ENCODE data around the gene FLII.

FLII gene

DNA sequence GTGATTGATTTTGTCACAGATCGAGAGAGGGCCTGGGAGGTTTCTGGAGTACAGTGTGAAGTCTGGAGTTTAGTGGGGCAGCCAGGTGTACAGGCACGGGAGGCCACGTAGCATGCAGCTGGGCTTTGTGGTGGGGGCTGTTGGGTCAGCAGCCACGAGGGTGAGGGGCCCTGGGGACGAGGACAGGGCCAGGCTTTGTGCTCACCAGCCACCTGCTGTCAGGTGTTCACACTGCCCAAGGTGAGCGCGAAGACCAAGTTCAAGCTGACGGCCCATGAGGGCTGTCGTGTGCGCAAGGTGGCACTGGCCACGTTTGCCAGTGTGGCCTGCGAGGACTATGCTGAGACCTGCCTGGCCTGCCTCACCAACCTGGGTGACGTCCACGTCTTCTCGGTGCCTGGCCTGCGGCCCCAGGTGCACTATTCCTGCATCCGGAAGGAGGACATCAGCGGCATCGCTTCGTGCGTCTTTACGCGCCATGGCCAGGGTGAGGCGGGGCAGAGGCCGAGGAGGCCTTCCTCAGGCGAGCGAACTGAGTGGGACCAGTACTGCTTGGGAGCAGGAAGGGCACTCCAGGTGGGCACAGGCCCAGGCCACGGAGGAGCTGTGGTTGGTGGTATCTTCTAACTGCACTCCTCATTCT lies 17.2 kb downstream of the FLII start:
- DNase-seq (ENCODE audit: low read depth) = no peak

DNA sequence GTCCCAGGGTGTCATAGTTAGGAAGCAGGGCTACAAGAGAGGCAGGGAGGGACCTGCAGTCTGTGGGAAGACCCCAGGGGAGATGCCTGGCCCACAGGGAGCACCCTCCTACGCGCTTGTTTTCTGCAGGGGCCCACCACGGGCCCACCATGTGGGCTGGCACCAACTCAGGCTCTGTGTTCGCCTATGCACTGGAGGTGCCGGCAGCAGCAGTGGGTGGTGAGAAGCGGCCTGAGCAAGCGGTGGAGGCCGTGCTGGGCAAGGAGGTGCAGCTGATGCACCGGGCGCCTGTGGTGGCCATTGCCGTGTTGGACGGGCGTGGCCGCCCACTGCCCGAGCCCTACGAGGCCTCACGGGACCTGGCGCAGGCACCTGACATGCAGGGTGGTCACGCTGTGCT lies 18.1 kb downstream of the FLII start:
- DNase-seq (ENCODE audit: low read depth) = no peak

DNA sequence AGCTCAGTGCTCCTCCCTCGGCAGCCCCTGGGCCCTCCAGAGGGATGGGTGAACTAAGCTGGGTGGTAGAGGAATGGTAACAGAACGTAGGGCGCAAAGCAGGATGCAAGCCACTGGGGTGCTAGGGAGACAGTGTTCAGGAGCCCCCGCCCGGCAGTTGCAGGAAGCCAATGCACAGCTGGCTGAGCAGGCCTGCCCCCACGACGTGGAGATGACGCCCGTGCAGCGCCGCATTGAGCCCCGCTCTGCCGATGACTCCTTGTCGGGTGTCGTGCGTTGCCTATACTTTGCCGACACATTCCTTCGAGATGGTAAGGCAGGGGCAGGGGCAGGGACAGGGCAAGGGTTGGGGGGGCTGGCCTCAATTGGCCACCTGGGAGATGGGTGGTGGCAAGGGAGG lies 20.2 kb downstream of the FLII start:
- no peak for DNase-seq (ENCODE audit: low read depth)

DNA sequence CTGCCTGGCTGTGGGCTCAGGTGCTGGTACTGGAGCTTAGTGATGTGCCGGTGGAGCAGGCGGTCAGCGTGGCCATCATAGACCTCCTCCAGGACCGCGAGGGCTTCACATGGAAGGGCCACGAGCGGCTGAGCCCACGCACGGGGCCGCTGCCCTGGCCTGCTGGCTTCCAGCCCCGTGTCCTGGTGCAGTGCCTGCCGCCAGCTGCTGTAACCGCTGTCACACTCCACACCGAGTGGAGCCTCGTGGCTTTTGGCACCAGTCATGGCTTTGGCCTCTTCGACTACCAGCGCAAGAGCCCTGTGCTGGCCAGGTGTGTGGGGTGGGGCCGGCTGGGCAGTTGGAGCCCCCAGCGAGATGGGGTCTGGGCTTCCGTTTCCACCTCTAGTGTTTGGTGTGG lies 21.1 kb downstream of the FLII start:
- DNase-seq (ENCODE audit: low read depth) = no peak

DNA sequence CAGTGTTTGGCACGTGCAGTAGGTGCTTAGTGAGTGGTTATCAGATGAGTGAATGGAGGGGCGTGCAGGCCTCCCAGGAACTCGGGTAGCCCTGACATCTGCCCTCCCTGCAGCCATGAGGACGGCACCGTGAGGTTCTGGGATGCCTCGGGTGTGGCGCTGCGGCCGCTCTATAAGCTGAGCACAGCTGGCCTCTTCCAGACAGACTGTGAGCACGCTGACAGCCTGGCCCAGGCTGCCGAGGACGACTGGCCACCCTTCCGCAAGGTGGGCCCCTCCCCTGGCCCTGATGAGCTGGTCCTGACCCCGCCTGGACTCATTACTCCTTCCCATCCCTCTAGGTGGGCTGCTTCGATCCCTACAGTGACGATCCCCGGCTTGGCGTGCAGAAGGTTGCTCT lies 22.0 kb downstream of the FLII start:
- DNase-seq (ENCODE audit: low read depth) = no peak

DNA sequence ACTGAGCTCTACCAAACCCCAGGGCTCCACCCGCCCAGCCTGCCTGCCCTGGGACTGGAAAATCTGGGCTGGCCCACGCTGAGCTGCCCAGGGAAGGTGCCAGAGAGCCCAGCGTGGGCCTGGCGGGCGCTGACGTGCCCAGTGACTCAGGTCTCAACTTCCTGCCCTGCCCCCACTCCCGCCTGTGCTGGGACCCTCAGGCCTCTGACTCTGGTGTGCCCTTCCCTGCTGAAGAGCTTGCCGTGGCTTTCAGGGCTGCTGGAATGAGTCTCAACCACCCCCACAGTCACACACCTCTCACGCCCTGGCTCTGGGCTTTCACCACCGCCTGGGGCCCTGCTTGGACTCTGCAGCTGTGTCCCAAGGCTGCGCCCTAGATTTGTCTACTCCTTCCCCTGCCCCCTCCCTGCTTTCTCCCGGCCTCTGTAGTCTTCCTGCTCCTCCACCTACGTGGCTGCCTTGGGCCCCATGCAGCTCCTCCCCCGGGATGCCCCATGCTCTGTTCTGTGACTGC lies 22.7 kb downstream of the FLII start:
- DNase-seq (ENCODE audit: low read depth) = peak; percentile 46

DNA sequence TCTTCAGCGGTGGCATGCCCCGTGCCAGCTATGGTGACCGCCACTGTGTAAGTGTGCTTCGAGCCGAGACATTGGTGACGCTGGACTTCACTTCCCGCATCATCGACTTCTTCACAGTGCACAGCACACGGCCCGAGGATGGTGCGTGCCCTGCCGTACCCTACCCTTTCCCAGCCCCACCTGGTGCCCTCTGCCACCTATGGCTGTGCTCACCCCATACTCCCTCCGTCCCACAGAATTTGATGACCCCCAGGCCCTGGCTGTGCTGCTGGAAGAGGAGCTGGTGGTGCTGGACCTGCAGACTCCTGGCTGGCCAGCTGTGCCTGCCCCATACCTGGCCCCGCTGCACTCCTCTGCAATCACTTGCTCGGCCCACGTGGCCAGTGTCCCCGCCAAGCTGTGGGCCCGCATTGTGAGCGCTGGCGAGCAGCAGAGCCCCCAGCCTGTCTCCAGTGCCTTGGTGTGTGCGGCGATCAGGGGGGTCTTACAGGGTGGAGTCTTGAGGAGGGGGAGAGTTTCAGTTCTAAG lies 23.6 kb downstream of the FLII start:
- no peak for DNase-seq (ENCODE audit: low read depth)

DNA sequence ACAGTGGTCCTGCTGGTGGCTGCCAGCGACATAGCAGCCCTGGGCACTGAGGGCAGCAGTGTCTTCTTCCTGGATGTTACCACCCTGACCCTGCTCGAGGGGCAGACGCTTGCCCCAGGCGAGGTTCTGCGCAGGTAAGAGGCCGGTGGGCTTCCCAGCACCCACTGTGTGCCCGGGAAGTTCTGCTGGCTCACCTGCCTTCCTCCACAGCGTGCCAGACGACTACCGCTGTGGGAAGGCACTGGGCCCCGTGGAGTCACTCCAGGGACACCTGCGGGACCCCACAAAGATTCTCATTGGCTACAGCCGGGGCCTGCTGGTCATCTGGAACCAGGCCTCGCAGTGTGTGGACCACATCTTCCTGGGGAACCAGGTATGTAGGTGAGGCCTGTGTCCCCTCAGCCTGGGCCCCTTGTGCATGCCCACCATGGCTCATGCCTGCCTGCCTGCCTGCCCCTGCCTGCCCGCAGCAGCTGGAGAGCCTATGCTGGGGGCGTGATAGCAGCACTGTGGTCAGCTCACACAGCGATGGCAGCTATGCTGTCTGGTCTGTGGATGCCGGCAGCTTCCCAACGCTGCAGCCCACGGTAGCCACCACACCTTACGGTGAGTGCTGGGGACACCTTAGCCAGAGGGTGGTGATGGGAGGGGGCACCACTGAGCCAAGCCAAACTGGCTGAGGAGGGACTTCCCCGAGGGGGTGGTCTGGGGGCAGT lies 24.6 kb downstream of the FLII start:
- no peak for DNase-seq (ENCODE audit: low read depth)

DNA sequence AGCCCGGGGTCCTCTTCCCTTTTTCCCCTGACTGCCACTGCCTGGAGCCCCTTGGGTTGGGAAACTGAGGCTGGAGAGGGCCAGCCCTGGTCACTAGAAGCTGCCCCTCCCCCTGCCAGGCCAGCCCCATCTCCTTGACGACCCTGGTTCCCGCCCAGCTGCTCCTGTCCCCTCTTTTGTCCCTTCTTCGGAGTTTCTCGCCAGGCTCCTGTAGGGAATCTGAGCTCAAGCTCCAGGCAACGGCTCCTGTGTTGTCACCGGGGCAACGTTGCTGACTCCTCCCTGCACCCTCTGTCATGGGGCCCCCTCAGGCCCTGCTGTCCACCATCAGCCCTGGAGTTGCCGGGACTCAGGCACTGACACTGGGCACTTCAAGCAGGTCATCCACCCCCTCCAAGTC lies 27.4 kb downstream of the FLII start:
- no peak for DNase-seq (ENCODE audit: low read depth)

DNA sequence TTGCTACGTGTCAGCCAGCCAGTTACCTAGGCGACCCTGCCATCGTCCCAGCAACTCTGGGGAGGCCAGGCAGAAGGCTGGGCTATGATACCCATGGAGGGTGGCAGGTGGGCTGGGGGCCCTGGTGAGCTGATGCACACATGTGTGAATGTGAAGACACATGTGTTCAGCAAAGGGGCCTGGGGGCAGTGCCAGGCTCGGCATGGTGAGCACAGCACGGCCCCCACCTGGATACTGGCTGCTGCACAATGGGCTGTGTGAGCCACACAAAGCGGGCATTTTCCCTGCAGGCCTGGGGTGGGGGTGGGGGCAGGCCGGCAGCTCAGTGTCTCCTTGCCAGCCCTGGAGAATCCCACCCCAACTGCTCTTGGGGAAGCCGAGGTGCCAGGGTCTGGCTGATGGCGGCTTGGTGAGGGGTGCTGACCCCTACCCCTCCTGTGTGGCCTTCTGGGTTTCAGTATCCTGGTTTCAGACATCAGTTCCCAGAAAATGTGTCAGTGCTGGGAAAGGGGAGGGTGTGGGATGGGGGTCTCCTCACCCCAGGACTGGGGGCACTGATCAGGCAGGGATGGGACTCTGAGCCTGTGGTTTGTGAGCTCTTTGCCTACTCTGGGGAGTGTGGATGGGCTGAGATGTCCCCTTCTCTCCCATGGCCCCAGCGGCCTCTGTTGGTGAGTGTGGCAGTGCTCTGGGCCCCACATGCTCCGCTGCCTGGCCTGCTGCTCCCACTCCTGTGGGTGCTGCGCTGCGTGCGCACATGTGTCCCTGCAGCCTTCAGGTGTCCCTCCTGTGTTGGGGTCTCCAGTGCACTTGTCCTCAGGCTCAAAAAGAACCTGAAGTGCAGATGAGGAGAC lies 28.0 kb downstream of the FLII start:
- DNase-seq (ENCODE audit: low read depth) = no peak

DNA sequence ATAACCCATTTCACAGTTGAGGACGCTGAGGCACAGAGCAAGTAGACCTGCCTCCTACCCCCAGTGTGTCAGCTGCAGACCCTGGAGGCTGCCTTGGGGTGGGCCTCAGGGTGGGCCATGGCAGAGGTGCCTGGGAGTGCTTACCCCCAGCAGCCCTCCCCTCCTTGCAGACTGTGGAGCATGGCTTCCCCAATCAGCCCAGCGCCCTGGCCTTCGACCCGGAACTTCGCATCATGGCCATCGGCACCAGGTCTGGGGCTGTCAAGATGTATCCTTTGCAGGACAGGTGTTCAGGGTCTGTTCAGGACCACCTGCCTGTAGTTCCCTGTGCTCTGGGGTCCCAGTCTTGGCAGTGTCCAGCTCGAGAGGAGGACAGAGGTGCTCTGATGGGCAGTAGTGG lies 28.8 kb downstream of the FLII start:
- DNase-seq (ENCODE audit: low read depth) = no peak

DNA sequence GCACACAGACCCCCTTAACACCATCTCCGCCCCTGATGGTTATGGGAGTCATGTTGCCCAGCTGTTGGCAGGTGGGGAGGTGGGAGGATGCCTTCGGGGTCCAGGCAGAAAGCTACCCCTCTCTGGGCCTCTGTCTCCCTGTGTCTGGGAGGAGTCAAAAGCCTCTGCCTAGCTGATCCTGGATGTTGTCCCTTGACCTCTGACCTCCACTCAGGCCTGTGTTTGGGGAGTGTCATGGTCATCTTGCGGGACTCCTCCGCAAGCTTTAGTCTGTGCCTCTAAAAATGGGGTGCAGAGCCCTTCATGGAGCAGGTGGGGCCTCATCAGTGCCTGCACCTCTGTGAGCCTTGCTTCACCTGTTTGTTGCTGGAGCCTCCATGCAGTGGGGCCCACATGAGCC lies 29.3 kb downstream of the FLII start:
- no peak for DNase-seq (ENCODE audit: low read depth)

DNA sequence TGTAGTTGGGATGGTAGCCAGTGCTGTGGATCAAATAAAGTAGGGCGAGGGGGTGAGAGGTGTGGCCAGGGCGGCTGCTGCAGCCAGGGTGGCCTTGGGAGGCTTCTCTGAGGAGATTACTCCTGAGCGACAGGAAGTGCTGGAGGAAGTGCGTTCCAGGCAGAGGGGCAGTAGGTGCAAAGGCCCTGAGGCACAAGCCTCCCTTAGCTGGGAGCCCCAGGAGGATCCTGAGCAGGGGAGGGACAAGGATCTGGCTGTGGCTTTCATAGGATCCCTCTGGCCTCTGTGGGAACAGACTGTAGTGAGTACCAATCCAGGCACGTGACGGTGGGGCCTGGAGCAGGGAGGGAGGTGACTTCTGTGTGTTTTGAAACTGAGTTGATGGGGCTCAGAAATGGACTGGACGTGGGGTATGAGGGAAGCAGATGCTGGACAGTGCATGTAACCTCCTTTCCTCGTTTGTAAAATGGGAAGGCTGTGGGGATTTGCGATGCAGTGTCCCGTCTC lies 30.3 kb downstream of the FLII start:
- DNase-seq (ENCODE audit: low read depth) = no peak

DNA sequence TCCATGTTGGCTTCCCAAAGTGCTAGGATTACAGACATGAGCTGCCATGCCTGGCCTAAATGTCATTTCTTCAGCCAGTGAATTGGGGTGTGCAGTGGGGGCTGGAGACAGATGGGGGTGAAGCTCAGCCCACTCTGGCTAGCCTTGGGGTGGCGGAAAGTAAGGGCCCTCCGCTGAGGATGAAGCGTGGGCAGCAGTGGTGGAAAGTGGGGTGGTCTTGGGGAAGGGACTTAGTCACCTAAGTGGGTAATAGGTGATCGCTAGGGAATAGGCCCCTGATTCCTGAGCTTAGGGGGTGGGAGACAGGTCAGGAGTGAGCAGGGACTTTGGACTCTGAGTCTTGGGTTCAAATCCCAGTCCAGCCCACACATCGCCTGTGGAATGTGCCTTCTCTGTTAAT lies 30.9 kb downstream of the FLII start:
- no peak for DNase-seq (ENCODE audit: low read depth)

DNA sequence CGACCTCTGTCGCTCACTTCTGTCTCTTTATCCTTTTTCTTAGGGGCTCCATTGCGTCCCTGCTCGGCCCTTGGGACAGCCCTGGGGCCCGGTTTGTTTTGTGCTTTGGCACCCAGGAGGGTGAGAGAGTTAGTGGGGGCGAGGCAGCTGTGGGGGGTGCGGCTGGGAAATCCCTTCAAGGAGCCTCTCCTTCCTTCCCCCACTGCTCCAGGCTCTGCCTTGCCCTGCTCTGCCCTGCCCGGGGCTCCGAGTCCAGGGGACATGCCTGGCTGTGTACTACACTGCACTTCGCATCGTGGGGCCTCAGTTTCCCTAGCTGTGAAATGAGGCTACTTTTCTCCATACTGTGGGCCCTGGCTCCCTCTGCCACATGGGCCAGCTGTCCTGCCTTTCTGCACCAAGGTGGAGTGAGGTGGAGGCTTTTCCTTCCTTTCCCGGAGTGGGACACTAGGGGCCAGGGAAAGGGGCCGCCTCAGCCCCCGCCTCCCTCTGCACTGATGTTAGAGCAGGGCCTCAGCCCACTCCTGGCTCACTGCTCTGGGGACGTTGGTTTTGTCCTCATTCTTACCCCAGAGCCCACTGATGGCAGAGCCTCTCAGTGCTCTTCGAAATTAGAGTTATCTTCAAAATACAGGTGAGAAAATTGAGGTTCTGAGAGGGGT lies 32.1 kb downstream of the FLII start:
- no peak for DNase-seq (ENCODE audit: low read depth)

DNA sequence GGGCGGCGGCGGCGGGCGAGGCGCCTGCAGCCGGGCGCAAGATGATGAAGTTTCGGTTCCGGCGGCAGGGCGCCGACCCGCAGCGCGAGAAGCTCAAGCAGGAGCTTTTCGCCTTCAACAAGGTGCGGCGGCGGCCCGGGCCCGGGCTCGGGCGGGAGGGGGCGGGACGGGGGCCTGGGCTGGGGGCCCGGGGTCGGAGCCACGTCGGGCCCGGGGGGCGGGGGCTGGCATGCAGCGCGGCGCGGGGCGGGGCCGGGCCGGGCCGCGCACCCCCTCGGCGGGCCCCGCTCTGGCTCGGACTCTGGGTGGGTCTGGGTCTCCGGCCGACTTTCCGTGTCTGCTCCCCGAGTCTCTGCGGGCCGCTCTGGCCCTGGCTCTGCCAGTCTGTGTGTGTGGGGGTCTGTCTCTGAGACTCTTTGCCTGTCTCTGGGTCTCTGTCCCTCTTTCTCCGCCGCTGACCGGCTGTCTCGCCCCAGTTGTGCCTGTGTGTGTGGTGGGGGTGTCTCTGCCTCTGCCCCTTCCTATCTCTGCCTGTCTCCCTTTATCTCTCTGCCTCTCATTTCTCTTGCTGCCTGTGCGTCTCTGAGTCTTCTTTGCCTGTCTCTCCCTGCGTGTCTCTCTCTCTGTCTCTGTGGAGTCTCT lies 32.8 kb downstream of the FLII start:
- DNase-seq (ENCODE audit: low read depth) = no peak

DNA sequence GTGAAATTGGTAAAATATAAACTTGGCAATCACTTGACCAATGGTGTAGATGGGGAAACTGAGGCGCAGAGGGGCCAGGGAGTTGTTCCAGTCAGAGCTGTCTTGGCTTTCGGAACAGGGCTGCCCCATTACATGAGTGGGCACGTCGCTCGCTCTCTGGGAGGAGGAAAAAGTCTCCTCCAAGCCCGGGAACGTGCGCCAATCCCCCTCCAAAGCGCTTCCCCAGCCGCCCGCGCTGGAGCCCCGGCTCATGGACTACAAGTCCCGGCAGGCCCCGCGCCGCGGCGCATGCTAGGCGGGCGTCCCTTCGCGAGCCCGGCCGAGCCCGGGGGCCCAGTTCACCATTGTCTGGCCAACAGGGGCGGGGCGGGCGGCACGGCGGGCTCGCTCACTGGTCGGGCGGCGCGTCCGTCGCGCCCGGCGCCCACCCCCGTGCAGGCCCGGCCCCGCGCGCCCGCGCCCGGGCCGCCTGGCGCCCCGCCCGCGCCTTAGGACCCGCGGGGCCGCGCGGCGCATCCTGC lies 33.4 kb downstream of the FLII start, which contains the start of gene LLGL1:
LLGL1 (plus strand) TSS at position 515 of the 521 bp plus-strand sequence. CDS start 48 bp downstream, outside the sequence.
- DNase-seq (ENCODE audit: low read depth) = peak; percentile 97

DNA sequence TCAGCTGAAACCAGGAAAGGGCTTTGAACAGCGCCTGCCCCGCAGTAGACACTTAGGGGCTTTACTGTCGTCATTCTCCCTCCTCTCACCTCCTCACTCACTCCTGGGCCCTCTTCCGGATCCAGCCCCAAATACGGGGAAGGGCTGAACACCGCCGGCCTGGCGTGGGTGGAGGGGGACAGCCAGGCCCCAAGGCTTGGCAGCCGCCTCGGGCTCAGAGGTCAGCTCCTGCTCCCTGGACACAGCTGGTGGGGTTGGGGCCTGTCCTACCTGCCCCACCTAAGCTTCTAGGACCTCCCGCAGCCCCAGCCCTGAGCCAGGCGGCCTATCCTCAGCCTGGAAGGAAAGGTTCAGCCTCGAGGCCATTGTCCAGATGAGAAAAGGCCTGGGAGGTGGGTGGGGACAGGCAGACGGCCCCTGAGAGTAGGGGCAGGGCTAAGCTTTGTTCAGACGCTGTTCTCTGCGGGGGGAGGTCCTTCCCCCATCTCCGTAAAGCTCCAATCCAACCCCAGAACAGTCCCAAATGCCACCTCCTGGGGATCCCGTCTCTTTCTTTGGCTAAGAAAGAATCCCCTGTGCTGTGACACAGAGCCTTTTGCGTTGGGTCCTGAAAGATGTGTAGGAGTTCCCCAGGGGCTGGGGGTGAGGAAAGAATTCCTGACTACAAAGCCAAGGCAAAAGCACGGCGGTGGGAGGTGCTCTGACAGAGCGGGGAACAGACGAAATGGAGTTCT lies 34.0 kb downstream of the FLII start:
- DNase-seq (ENCODE audit: low read depth) = no peak

DNA sequence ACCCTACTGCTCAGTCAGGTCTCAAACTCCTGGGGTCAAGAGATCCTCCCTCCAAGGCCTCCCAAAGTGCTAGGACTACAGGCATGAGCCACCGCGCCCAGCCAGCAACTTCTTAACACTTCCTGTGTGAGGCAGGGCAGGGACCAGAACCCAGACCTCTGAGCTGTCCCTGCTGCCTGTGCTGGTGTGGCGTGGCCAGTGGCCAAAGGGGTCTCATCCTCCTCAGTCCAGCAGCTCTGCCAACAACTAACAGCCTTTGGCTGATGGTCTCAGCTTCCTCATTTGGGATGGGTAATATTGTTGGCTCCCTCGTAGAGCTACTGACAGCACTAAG lies 34.5 kb downstream of the FLII start:
- DNase-seq (ENCODE audit: low read depth) = no peak

DNA sequence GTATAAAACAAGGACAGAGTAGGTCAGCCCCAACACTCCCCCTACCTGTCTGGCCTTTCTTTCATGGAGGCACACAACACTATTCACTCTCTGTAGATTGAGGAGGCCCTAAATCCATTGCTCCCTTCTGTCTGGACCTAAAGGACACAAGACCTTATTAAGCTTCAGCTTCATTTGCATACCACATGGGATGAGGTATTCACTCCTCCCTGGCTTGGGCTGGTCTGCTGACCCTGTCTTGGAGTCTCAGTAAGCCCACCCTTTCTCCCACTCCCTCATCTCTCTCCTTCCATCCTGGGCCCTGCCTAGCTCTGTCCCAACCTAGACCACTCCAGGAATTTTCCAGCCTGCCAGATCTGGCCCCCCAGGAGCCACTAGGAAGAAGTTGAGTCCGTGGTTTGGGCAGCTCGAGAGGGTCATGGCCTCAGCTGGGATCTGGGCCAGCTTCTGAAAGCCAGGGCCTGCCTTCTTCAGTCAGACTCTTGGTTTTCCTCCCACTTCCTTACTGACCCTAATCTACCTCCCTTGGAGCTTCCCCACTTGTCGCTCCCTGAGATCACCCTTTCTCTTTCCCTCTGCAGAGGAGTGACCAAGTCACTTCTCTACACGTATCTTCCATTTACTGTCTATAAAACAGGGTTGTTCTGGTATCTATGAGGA lies 39.7 kb downstream of the FLII start:
- no peak for DNase-seq (ENCODE audit: low read depth)
